GM19324 (cell line): ENCODE measurements around the gene DNM2.

Source experiments
- ATAC-seq: cut with Tn5 transposase; IDR thresholded peaks from one replicate; pipeline ENCODE4 v1.9.1; 2021; ENCODE audit warnings: mild to moderate bottlenecking, moderate library complexity; ENCODE audit not compliant: unreplicated experiment, low FRiP score

DNM2 gene

DNA sequence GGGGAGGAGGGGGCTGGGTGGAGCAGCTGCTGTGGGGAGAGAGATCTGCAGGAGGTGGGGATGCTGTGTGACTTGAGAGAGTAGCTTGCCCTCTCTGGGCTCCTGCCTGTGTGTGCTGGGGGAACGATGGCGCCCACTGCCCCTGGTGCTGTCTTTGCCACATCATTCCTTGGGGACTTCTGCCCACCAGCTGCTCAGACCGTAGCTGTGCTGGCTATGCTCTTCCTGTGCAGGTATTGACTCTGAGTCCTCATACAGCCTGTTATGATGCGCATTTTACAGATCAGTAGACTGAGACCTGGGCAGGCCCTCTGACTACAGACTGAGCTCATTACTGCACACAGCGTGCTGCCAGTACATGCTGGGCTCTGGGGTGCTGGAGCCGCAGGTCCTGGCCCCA, 51.1 kb downstream of the DNM2 start:
- no peak for ATAC-seq

DNA sequence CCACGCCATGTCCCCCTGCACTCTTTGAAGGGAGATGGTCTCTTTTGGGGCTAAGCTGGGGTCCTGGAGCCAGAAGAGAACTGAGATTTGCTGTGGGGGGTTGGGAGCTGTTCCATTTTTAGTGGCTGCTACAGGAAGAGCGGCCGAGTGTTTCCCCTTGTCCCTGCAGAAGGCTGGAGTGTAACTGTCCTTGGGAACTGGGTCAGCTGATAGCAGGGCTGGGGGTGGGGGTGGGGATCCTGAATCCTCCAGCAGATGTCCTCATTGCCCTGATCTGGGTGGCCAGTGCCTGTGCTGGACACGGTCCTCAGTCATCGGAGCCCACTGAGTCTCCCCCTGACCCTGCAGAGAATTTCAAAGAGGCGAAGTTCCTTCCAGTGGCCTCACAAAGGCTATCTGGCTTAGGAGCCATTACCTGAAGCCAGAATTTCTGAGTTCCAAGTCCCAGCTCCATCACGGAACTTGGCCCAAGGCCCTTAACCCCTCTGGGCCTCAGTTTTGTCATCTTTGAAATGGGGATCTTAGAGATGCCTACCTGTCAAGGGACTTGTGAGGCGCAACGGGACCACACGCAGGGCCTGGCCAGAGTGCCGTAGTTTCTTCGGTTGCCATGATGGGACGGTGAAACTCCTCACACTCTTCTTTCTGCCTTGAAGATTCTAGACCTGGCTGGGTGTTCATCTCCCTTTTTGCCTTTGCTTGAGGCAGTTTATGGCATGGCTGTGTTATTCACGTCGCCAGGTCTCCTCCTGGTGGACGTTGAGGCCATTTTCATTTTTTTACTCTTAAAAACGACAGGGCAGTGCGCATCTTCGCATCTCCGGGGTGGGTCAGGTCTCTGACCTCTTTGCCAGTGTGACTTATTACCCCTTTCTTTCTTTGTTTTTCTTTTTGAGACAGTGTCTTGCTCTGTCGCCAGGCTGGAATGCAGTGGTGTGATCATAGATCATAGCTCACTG, 51.9 kb downstream of the DNM2 start:
- ATAC-seq = no peak

DNA sequence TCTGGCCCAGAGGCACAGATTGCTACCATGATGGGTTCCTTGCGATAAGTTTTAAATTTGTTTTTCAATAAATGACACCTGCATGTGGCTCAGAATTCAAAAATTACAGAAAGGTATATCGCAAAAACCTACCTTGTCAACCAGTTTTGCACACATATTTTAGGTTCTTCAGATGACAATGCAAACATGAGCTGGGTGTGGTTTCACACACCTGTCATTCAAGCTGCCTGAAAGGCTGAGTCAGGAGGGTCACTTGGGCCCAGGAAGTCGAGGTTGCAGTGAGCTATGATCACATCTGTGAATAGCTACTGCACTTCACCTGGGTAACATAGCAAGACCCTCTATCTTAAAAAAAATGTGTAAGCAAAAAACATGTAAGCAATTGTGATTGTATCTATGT, 56.1 kb downstream of the DNM2 start:
- ATAC-seq = no peak

DNA sequence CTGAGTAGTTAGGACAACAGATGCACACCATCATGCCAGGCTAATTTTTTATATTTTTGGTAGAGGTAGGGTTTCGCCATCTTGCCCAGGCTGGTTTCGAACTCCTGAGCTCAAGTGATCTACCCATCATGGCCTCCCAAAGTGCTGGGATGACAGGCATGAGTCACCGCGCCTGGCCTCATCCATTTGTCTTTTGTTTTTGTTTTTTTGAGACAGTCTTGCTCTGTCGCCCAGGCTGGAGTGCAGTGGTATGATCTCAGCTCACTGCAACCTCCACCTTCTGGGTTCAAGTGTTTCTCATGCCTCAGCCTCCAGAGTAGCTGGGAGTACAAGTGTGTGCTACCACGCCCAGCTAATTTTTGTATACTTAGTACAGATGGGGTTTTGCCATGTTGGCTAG, 57.0 kb downstream of the DNM2 start:
- no peak for ATAC-seq

DNA sequence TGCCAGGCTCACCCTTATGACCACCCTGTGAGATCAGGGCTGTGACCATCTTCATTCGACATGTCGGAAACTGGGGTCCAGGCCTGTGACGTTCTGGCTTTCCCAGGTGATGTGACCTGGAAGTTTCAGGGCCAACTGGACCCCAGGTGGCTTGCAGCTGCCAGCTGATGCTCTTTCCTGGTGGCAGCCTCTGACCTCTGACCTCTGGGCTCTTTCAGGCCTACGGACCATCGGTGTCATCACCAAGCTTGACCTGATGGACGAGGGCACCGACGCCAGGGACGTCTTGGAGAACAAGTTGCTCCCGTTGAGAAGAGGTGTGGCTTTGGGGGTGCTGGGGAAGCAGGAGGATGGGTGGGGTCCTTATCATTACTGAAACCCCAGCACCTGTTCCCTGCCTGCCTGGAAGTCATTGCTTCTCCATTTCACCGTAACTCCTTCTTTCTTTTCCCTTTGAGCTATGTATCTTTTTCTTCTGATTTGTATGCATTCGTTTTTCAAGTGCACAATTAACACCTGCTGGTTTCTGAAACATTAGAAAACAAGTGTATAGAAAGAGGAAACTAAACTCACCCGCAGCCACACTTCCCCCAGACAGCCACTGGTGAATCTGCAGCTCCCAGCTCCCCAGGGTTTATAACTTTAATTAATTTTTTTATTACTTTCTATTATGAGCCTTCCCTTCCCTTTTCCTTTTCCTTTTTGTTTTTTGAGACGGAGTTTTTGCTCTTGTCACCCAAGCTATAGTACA, 59.2 kb downstream of the DNM2 start:
- no peak for ATAC-seq

DNA sequence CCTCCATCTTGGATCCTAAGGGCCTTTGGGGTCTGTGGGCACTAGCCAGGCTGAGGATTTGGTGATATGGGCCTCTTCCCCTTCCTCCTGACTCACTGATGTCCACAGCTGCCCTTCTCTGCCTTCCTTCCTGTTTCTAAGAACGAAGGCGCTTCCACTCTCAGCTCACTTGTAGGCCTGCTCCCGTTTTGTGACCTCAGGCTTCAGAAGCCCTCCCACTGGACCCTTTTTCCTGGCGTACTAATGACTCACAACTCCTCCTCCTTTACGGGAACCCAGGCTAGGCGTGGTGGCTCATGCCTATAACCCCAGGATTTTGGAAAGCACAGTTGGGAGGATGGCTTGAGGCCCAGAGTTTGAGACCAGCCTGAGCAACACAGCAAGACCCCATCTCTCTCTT, 62.5 kb downstream of the DNM2 start:
- ATAC-seq = no peak

DNA sequence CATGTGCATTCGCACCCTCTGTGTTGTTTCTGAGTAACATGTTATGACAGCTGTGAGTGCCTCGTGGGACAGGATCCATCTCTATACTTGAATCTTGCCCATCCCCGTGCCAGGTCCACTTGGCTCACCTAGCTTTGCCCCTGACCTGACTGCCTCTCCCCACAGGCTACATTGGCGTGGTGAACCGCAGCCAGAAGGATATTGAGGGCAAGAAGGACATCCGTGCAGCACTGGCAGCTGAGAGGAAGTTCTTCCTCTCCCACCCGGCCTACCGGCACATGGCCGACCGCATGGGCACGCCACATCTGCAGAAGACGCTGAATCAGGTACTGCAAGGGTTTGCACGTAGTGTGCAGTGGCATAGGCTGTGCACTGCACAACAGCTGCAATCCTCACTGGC, 64.9 kb downstream of the DNM2 start:
- ATAC-seq = no peak

DNA sequence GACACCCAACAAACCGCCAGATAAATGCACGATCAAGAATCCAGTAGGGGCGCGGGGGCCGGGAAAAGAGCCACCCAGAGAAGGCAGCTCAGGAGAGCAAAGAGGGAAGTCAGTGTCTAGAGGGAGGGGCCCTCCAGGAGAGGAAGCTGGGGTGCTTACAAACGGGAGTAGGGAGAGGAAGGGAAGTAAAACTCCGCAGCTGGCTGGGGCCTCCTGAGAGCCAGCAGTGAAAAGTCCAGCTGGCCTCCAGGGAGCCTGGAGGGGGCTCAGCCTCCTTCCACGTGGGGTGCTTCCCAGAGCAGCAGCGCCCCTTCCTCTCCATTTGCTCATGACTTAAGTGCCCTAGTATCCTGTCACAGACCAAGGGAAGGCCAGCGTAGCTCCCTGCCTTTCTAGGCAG, 66.4 kb downstream of the DNM2 start:
- no peak for ATAC-seq

DNA sequence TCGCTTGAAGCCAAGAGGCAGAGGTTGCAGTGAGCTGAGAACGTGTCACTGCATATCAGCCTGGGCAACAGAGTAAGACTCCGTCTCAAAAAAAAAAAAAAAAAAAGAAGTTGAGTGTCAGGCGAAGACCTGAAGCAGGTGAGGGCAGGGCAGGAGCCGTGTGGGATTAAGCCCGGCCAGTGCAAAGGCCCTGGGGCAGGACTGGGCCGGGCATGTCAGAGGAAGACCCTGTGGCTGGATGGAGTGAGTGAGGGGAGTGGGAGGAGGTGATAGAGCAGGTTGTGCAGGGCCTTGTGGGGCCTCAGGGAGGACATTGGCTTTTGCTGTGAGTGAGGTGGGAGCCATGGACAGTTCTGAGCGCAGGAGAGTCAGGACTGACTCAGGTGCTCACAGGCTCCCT, 70.3 kb downstream of the DNM2 start:
- no peak for ATAC-seq

DNA sequence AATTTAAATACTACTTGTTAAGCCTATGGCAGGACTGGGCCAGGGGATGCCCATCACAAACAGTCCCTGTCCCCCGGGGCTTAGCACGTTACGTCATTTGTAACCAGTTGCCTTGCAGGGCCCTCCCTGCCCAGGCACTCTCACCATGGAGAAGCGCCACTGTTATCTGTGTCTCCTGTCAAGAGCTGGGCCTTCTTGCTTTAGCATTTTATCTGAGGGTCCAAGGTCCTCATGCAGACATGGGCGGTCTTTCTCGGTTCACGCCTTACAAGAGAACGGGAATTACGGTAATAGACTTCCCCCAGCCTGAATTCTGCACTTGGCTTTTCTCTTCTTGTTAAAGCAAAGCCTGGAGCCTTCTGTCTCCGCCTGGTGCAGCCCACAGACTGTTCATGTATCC, 72.0 kb downstream of the DNM2 start:
- no peak for ATAC-seq

DNA sequence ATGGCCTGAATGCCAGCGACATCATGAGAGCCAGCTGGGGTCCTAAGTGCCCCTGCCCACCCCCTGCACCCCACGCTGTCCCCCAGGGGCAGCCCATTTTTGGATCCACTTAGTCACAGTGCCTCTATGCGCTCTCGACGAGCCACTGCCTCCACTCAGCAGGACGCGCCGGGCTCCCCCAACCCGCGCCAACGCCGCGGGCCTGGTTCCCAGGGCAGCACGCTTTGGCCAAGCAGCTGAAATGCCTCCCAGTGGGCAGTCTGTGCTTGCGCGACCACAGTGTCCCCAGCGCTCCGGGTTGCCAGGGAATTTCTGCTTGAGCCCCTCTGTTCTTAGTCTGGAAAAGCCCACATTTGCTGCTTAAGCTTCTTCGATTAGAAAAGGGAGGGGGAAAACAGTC, 78.8 kb downstream of the DNM2 start:
- ATAC-seq = no peak

DNA sequence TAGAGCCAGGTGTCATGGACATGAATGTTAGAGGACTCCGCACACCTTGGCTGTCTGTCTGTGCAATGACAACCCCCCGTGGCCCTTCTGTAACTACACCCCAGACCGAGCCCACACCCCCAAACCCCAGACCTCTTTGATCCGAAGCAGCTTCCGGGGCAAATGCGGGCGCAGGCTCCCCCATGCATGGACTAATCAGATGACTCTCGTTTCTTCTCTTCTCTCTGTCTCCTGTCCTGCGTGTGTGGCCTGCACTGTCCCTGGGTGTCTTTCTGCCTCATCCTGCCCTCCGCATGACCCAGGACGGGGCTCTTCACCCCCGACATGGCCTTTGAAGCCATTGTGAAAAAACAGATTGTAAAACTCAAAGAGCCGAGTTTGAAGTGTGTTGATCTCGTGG, 79.2 kb downstream of the DNM2 start:
- no peak for ATAC-seq

DNA sequence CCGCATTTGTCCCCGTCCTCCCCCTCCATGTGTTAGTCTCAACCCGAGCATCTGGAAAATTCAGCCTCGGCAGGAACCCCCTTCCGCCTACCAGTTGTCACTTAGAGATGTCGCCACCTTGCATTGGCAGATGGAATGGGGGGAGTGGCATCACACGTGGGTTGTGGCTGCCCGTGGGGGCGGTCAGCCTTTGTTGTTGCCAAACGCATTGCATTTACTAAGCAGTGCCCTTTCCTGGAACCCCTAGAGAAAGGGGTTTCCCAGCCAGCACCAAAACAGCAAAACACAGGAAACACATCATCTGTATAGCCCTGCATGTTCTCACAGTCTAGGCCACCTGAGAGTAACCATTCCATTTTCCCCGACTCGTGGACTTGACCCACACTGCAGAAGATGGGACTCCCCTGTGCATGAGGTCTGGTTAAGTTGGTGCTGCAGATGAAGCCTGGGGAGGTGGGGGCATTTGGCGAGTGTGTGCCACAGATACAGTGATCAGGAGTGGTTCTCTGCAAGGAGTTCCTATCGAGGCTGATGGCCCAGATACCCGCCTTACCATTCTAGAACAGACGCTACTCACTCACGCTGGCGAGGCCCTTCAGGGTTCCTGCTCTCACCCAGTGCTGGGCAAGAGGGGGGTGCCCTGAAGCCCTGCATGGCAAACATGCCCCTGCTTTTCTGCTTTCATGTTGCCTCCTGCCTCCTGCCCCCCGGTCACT, 79.8 kb downstream of the DNM2 start:
- ATAC-seq = no peak

DNA sequence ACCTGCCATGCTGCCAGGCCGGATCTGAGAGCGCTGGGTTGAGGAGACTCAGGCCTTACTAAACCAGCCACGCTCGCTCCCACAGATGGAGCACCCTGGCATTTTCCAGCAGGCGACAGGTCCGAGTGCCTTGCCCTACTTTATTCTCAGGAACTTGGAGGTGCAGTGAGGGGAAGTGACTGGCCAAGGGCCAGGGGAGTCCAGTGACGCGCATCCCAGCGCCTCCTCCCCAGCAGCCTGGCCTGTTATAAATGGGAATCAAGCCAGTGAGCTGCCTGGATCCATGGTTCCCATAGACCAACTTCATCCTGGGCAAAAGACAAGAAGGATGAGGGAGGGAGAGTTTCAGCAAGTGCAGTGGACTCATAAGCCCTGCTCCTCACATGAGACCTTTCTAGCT, 82.6 kb downstream of the DNM2 start:
- ATAC-seq = no peak

DNA sequence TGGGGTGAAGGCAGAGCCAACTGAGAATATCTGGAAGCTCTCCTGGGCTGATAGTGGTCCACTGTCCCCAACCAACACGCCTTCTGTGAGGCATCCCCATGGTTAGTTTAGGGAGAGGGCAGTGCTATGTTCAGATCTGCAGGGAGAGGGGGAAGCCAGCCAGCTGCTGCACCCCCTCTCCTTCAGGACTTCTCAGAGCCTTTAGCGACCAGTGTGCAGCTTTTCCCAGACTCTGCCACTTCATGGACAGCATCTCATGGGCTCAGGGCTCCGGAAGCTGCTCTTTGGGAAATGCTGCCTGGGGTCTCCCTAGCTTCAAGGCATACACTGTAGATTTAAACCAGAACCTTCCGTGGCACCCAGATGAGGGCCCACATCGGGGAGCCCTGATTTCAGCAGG, 84.6 kb downstream of the DNM2 start:
- ATAC-seq = no peak

DNA sequence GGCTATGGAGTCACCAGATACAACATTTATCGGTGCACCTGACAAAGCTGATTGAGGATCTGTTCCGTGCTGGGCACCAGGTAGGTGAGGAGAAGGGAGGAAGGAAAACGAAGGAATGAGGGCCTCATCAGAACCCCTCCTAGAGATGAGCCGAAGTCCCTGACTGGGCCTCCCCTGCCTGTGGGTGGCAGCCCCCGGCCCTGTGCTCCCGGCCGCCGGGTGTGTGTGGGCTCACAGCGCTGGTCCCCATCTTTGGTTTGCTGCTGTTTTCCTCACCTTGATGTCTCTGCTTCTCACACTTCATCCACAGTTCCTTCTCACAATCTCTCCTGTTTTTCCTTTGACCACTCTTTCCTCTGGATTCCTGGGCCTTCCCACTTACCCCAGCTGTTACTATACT, 85.4 kb downstream of the DNM2 start:
- no peak for ATAC-seq

DNA sequence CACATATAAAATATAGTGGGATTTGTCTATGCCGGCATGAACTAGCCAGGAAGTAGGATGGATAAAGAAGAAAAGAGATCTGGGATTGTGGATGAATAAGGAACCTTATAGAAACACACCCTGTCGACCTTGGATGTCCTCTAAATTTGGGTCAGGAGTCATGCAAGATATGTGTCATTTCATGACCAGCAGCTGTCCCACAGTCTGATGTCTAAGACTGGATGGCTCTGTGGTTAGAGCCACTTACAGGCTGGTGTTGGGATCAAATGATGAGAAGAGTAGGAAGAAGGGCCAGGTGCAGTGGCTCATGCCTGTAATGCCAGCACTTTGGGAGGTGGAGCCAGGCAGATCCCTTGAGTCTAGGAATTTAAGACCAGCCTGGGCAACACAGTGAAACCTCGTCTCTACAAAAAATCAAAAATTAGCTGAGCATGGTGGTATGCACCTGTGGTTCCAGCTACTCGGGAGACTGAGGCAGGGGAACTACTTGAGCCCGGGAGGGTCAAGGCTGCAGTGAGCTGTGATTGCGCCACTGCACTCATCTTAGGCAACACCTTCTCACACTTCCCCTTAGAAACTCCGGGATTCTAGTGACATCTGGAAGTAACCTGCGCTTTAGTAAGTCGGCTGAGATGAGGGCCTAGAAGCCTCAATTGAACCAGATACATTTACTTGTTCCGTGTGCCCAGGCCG, 87.3 kb downstream of the DNM2 start:
- ATAC-seq = no peak

DNA sequence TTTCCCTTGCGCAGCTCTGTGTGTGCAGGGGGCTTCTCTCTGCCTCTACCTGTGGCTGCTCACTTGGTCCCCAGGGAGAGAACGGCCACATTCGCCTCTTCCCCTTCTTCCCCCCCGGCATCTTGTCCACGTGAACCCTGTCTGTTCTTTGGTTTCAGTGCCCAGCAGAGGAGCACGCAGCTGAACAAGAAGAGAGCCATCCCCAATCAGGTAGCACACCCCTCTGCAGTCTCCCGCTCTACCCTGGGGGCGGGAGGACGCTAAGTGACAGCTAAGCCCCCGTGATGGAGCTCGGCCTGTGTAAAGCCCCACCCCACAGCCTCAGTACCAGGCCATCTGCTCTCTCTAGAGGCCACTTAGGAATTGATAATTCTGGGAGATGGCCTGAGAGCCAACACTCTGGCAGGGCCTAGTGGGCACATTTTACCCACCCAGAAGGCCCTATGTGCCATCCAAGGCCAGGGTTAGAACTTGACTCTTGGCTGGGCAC, 87.9 kb downstream of the DNM2 start:
- no peak for ATAC-seq

DNA sequence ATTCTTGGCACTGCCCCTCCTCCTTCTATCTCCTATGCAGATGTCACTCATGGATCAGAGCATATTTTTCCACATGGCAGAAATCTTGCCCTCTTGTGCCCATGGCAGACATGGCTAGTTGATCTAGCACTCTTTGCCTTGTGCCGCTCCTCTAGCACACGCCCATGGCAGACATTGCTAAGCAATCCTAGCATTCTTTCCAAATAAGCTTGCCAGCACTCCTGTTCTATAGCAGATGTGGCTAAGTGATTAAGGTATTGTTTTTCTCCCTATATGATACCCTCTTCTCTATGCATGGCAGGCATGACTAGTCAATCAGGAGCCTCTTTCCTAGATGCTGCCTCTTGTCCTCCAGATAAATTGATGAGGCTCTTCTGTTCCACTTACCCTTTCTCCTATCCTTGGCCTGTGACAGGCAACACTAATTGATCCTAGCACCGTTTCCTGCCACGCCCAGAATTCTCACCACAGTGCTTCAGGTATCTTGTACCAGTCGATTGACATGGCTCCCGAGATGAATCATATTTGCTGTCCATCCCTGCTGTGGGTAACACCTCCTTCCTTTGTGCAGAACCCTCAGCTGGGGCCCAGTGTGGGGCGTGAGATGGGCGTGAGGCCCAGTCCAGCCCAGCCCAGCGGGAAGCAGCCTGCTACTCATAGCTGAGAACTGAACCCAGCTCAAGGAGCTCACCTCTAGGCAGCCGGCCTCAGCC, 91.2 kb downstream of the DNM2 start:
- ATAC-seq = no peak
